Body of pancreas (tissue), 4 donors: Measurements from ENCODE around the gene ZNF8.

Source experiments
- POLR2A ChIP-seq, 3 donors: fragments of 450-650 bp; IDR thresholded peaks; one replicate each; pipeline ENCODE4 v1.6.1; 2016; ENCODE audit warnings: antibody characterized with exemption in 3 of 3, mild to moderate bottlenecking in 2 of 3
- TF ChIP-seq, protein P1 (sequence below), 7 experiments: fragments of 450-650 bp in 4 of 7; fragments of 200-600 bp in 3 of 7; sonication (generic) in 3 of 7; IDR thresholded peaks; one replicate each; pipeline ENCODE4 v1.5.1; 2016 to 2019; ENCODE audit warnings: antibody characterized with exemption in 7 of 7

DNA sequence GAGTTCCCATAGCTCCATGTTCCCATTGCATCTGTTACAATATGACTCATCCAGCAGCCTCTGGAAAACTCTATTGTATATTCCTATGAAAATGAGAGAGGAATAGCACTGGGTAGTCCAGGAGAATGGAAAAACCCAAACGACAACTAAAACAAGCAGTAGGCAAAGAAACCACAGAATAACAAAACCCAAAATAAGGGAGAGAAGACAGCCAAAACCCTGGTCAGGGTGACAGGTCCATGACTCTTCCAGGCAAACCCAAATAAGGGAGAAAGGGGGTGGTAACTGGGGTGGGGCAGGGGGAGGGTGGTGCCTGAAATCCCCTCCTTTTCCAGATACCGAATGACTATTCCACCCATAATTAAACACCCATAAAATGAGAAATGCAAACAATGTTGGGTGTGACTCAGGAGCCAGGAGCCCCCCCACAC is 4.0 kb upstream of the ZNF8 start:
- TF ChIP-seq, protein P1, sequence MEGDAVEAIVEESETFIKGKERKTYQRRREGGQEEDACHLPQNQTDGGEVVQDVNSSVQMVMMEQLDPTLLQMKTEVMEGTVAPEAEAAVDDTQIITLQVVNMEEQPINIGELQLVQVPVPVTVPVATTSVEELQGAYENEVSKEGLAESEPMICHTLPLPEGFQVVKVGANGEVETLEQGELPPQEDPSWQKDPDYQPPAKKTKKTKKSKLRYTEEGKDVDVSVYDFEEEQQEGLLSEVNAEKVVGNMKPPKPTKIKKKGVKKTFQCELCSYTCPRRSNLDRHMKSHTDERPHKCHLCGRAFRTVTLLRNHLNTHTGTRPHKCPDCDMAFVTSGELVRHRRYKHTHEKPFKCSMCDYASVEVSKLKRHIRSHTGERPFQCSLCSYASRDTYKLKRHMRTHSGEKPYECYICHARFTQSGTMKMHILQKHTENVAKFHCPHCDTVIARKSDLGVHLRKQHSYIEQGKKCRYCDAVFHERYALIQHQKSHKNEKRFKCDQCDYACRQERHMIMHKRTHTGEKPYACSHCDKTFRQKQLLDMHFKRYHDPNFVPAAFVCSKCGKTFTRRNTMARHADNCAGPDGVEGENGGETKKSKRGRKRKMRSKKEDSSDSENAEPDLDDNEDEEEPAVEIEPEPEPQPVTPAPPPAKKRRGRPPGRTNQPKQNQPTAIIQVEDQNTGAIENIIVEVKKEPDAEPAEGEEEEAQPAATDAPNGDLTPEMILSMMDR (IDR thresholded peaks at IDR 0.05), result no peak
- no peak for TF ChIP-seq POLR2A (IDR thresholded peaks at IDR 0.05)
